HG03095 (cell line): Measurements from ENCODE around the gene SHLD1.
"Not testable (repeated sequence)": the region's sequence is repeated elsewhere in the genome, so short reads cannot be mapped to it uniquely, and the experiment has no call there.

Experiments
- ATAC-seq: cut with Tn5 transposase; IDR thresholded peaks from one replicate; pipeline ENCODE4 v1.9.1; 2021; ENCODE audit warnings: moderate library complexity; ENCODE audit not compliant: unreplicated experiment

SHLD1 gene

GRCh38 chr20:5780846-5781217 lies 30.6 kb downstream of the SHLD1 start:
- ATAC-seq, result no peak

DNA sequence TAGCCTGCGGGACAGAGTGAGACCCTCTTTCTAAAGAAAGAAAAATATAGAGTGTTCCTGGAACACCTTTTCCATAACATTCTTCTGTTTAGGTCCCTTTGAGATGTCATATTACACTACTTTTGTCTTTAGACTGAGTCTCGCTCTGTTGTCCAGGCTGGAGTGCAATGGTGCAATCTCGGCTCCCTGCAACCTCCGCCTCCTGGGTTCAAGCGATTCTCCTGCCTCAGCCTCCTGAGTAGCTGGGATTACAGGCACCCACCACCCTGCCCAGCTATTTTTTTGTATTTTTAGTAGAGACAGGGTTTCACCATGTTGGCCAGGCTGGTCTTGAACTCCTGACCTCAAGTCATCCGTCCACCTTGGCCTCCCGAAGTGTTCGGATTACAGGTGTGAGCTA lies 31.2 kb downstream of the SHLD1 start:
- not testable (repeated sequence) for ATAC-seq

DNA sequence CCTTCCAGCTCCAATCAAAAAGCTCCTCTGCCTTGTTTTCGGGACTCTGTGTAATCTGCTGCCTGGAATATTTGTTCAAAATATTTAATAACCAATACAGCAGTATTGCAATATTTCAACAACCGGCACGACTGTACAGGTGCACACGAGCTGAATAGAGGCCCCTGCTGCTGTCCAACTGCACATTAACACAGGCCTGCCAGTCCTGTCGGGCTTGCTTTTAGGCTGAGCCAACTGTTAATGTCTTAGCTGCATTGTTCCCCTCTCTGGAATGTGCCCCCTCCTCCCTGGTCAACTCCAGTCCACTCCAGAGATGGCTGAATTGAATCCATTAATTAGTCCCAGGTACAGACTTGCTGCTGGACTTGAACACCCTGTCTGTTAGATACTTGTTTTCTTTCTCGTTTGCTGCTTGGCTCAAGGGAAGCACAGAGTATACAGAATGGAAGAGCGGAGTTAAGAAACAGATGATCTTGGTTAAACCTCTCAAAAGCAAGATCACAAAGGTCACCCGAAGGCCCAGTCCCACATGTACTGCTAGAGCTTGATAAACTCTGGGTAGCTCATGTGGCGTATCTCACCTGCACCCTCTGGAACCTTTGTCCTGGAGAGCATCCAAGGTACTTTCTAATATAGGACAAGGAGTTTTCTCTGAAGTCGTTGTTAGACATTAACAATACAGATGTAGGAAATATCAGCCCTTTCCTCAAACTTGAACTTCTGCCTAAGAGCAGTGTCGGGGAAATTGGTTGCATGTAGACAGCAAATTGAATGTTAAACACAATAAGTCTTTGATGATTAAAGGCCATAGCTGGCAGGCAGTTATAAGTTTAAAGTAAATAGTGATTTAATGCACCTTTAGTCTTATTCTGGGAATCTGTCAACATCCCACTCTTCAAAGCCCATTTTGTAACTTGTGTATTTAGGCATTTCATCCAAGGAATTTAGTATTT lies 31.9 kb downstream of the SHLD1 start:
- no peak for ATAC-seq

- ATAC-seq, result no peak
Measured at GRCh38 chr20:5784735-5785134, 34.5 kb downstream of the SHLD1 start.

DNA sequence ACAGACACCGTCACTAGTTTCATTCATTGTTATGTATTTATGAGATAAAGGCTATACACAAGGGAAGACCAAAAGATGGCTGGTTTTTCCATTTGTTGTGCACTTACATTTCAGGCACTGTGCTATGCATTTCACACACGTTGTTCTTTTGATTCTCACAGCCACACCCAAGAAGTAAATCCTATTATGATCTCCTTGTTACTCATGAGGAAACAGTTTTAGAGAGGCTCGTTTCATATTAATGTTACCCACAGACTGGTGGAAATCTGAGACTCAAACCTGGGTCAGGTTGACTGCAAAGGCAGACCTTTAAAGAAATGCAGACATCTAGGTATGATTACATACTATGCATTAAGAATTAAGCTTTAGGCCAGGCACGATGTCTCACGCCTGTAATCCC lies 34.9 kb downstream of the SHLD1 start:
- no peak for ATAC-seq

DNA sequence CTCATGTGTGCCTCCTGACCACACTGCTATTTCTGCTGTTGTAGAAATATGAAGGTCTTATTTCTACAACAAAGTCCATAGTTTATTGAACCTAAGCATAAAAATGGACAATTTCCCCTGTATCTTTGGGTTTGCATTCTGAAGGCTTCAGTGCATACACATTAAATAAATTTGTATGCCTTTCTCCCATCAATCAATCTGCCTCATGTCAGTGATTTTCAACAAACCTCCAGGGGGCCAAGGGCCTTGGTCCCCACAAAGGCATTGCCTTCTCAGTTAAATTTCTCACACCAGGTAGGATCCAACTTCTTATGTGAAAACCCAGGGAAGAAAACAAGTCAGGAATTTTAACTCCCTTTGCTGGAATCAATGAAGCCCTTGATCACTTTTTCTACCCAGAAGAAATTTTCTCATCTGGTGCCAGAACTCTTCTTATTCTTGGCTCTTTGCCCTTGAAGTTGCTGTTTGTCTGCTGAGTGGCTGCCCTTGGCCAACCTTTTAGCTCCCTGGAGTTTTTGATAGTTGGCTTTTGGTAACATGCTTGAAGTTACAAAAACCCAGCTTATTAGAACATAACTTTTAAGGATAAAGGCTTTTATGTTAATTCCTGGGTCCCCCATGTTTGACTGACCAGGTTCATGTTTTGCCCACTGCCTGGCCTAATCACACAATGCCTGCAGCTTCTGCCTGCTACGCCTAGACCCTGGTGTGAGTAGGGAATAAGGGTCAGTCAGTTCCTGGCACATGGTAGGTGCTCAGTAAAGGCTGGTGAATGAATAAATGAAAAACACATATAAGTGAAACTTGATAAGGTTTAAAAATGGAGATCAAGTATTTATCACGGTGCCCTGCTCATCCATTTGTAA lies 37.0 kb downstream of the SHLD1 start:
- ATAC-seq, result no peak

DNA sequence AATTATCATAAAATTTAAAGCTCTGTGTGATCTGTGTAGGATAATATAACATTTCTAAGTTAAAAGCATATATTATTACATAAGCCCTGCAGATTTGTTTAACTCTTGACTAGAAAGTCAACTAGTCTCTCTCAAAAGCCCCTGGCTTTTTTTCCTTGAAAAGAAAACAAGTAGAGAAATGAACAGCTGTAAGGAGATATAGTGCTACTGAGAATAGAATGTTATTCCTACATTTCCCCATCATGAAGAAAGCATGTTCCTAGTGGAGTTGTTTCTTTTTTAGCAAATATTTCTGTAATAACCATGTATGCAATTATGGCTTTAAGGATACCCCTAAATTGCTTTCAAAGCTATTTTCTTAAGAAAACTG lies 37.6 kb downstream of the SHLD1 start:
- no peak for ATAC-seq

DNA sequence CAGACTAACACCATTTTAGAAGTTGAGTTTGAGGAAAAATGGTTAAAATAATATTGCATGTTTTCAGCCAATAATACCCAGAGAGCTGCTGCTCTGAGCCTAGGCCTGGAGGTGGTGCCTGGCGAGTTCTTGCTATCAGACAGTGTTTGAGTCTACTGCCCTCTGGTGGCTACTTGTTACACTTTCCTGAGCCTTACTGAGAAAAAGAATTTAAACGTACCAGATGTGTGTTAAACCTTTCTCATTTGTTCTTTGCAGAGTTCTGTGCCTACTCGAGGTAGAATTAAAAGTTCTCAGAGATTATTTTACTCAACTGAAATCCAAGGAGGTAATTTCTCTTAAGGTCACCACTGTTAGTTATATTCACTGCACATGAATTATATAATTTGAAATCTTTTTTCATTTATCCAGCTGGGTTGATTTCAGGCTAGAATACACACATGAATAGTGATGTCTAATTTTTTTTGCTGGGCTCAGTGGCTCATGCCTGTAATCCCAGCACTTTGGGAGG lies 38.2 kb downstream of the SHLD1 start:
- ATAC-seq, result peak; percentile 90

- no peak for ATAC-seq
Measured at GRCh38 chr20:5789827-5790226, 39.6 kb downstream of the SHLD1 start.

GRCh38 chr20:5793916-5794315 lies 43.7 kb downstream of the SHLD1 start:
- ATAC-seq, result no peak

GRCh38 chr20:5796331-5797040 lies 46.3 kb downstream of the SHLD1 start:
- no peak for ATAC-seq

GRCh38 chr20:5797165-5797564 lies 47.0 kb downstream of the SHLD1 start:
- no peak for ATAC-seq

GRCh38 chr20:5797843-5798462 lies 47.8 kb downstream of the SHLD1 start:
- ATAC-seq, result peak; percentile 93

DNA sequence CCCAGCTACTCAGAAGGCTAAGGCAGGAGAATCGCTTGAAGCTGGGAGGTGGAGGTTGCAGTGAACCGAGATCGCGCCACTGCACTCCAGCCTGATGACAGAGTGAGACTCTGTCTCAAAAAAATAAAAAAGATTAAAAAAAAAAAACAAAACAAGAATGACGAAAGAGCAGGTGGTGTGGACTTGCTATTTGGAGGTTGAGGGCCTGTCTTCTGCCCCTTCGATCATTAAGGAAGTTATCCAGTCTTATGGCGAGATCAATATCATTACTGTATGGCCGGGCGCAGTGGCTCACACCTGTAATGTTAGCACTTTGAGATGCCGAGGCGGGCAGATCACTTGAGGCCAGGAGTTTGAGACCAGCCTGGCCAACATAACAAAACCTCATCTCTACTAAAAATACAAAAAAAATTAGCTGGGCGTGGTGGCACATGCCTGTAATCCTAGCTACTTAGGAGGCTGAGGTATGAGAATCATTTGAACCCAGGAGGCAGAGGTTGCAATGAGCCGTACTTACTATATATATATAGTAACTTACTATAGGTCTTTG lies 53.6 kb downstream of the SHLD1 start:
- not testable (repeated sequence) for ATAC-seq

- no peak for ATAC-seq
Measured at GRCh38 chr20:5806457-5807263, 56.5 kb downstream of the SHLD1 start.

DNA sequence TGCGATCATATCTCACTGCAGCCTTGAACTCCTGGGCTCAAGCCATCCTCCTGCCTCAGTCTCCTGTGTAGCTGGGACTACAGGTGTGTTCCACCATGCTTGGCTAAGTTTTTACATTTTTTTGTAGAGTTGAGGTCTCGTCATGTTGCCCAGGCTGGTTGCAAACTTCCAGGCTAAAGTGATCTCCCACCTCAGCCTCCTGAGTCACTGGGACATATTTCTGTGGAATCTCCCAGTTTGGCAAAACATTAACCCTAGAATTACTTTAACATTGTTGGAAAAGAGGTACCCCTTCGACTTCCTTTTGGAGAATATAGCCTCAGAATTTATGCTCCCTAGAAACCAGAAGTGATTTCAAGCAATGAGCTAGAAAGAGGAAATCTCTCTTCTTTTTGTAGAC lies 57.2 kb downstream of the SHLD1 start:
- no peak for ATAC-seq

DNA sequence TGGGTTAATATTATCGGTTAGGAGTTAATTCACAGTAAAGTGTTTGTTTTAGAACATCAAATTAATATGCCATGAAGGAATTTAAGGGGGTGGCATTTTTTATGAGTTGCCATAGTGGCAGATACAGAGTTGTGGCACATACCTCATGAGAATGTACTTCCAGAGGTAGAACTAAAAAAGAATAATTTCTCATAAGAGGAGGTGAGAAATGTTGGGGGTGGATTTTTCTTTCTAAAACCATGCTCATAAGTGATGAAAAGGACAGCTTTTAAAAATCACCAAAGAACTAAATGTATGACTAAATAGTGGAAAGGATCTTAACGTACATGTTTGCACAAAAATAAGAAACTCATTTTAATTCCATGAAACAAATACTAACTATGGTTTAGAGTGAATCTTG lies 58.7 kb downstream of the SHLD1 start:
- no peak for ATAC-seq

- no peak for ATAC-seq
Measured at GRCh38 chr20:5809495-5809894, 59.3 kb downstream of the SHLD1 start.

DNA sequence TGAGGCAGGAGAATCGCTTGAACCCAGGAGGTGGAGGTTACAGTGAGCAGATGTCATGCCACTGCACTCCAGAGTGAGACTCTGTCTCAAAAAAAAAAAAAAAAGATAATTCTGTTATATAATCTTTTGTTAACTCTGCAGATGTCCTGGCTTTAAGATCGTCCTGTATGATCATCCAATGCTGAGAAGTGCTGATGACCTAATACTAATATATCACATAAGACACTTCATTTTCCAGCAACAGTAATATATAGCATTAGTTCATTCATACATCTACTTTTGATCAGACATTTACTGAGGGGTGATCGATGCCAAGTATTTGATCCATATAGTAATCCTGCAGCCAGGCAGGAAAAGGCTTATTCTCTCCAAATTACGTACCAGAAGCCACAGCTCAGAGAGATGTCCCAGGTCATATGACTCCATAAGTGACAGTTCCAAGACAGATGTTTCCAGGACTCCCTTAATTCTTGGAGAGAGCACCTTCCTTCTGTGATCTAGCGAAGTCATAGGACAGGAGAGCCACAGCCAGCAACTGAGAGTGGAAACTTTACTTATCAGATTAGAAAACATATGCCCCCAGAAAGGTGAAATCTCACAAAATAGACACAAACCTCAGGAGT lies 60.7 kb downstream of the SHLD1 start:
- no peak for ATAC-seq
